Neural progenitor cell (in vitro differentiated cells): ENCODE data around the gene ARHGAP31.

Experiments used
- EZH2 ChIP-seq: fragments of 200-600 bp; sonication (generic); IDR thresholded peaks from 2 replicates; pipeline ENCODE4 v1.6.1; 2017; ENCODE audit warnings: antibody characterized with exemption, mild to moderate bottlenecking, moderate library complexity
- EZH2phosphoT487 ChIP-seq: fragments of 200-600 bp; sonication (generic); IDR thresholded peaks from 2 replicates; pipeline ENCODE4 v1.6.1; 2017; ENCODE audit warnings: antibody characterized with exemption
- TF ChIP-seq, protein P1 (sequence below): fragments of 200-600 bp; sonication (generic); IDR thresholded peaks from 2 replicates; pipeline ENCODE4 v1.5.1; 2017; ENCODE audit warnings: antibody characterized with exemption, mild to moderate bottlenecking

DNA sequence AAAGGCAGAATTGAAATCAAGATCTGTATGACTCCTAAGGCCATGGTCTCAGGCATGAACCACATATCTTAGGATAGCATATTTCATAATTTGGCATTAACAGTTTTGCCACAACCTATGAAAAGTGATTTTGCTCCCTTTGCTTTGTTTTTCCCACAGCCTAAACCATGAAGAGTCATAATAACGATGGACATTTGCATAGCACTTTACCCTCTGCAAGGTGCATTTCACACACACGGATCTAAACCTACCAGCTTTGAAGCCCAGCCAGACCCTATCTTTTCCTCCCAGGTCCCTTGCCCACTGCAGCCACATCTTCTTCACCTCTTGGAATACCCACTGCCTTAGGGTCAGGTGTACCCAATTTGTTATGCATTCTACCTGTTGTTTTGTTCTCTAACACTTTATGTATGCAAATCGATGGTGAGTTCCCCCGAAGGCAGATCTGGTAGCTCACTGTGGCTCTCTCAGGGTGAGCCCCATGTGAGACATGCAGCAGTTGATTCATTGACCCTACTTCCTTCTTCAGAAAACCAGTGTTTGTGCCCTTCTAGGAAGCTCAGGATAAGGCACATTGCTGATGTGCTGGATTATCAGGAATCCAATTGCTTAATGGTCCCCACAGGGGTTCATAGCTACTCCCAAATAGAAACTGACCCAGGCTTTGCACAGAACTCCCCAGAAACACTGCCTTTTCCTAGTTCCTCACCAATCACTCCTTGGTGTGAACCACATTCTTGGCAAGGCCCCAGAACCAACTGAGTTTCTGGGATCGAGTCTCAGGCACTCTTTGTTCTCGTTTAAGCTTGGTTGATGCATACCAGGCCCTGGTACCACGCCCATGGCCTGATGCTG lies 8.7 kb downstream of the ARHGAP31 start:
- TF ChIP-seq, protein P1, sequence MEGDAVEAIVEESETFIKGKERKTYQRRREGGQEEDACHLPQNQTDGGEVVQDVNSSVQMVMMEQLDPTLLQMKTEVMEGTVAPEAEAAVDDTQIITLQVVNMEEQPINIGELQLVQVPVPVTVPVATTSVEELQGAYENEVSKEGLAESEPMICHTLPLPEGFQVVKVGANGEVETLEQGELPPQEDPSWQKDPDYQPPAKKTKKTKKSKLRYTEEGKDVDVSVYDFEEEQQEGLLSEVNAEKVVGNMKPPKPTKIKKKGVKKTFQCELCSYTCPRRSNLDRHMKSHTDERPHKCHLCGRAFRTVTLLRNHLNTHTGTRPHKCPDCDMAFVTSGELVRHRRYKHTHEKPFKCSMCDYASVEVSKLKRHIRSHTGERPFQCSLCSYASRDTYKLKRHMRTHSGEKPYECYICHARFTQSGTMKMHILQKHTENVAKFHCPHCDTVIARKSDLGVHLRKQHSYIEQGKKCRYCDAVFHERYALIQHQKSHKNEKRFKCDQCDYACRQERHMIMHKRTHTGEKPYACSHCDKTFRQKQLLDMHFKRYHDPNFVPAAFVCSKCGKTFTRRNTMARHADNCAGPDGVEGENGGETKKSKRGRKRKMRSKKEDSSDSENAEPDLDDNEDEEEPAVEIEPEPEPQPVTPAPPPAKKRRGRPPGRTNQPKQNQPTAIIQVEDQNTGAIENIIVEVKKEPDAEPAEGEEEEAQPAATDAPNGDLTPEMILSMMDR: no peak
- TF ChIP-seq EZH2: no peak
- TF ChIP-seq EZH2phosphoT487: no peak
